ENCODE results near the gene GABRD.

GABRD gene

DNA sequence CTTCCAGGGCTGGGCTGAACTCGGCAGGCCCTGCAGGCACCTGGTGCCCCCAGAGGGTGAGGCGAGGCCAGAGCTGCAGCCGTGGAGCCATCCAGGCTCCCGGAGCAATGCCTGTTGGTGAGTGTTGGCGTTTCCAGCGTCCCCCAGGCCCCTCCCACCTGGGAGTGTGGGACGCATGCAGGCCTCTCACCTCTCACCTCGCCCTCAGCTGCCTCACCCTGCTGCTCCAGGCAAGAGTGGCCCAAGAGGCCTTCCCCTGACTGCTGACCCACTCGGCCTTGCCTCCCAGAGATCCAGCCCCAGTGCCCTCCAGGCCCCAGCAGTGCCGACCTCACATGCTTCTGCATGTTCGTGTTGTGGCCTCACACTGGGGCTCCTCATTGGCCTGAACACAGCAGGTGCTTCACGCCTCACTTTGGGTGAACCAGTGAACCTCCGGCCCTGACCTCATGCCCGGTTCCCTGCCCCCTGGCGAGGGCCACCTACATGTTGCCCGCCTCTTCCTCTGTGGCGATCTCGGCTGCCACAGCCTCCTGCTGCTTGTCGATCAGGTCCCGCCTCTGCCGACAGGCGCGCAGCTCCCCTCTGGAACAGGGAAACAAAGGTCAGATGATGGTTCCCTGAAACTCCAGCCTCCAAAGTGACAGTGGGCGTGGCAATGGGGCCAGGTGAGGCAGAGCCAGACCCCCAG, 32.5 kb upstream of the GABRD start:
- H3K4me3 ChIP-seq (ENCODE audit: low read depth, low read length) = no peak overlapping the region

DNA sequence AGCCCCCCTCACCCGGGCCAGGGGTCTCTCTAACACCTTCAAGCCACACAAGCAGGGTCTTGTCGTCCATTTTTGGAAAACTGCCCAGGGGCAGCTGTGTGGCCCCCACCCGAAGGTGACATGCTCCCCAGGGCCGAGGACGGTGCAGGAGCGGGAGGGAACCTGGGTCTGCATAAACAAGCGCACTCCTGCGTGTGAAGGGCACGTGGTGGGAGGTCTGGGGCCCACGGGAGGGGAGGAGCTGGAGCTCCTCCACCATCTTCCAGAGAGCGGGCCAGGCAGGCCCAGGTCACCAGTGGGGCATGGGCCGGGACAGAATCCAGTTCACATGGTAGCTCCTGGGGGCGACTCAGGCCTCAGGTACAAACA, 32.0 kb upstream of the GABRD start:
- TF ChIP-seq, protein P1, sequence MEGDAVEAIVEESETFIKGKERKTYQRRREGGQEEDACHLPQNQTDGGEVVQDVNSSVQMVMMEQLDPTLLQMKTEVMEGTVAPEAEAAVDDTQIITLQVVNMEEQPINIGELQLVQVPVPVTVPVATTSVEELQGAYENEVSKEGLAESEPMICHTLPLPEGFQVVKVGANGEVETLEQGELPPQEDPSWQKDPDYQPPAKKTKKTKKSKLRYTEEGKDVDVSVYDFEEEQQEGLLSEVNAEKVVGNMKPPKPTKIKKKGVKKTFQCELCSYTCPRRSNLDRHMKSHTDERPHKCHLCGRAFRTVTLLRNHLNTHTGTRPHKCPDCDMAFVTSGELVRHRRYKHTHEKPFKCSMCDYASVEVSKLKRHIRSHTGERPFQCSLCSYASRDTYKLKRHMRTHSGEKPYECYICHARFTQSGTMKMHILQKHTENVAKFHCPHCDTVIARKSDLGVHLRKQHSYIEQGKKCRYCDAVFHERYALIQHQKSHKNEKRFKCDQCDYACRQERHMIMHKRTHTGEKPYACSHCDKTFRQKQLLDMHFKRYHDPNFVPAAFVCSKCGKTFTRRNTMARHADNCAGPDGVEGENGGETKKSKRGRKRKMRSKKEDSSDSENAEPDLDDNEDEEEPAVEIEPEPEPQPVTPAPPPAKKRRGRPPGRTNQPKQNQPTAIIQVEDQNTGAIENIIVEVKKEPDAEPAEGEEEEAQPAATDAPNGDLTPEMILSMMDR (conservative IDR thresholded peaks at IDR 0.05; ENCODE audit: low read depth, low read length) = no peak
- no peak for DNase-seq (ENCODE audit: low read depth)
- no peak overlapping the region for H3K4me3 ChIP-seq (ENCODE audit: low read depth, low read length)

More for the DNA sequence above, 32.5 kb upstream of the GABRD start:
- TF ChIP-seq, protein P1 (conservative IDR thresholded peaks at IDR 0.05; ENCODE audit: low read depth, low read length) = no peak
- no peak for DNase-seq (ENCODE audit: low read depth)

DNA sequence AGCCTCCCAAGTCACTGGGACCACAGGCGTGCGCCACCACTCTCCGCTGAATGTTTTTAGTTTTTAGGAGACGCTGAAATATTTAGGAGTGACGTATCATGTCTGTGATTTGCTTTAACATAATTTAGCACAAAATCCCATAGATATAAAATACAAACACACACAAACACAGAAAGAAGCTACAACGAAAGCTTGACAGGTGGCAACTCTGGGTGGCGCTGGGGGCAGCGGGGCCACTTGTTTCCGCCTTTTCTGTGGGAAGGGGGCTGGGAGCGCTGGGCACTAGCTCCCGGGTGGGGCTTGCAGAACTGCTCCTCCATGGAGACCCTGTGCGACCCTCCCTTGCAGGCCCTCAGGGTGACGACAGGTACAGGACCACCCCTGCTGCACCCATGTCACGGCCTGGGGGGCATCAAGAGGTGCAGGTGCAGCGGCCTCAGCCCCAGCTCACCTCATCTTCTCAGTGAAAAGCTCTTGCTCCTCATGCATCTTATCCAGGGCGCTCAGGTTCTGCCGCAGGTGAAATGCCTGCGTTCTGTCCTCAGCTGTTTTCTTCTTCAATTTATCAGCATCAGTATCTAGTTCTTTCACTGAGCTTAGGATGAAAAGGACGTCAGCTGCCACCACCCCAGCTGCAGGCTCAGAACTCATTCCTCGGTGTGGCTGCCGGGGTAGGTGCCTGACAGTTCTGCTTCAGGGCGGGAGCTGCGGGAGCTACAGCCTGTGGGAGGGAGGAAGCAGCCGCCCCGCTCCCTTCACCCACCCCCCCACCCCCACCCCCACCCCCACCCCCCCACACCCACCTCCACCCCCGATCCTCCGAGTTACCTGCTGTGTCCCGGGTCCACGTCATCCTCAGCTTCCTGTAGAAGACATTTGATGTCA, 30.8 kb upstream of the GABRD start:
- no peak for DNase-seq (ENCODE audit: low read depth)
- TF ChIP-seq, protein P1 (conservative IDR thresholded peaks at IDR 0.05; ENCODE audit: low read depth, low read length) = no peak

DNA sequence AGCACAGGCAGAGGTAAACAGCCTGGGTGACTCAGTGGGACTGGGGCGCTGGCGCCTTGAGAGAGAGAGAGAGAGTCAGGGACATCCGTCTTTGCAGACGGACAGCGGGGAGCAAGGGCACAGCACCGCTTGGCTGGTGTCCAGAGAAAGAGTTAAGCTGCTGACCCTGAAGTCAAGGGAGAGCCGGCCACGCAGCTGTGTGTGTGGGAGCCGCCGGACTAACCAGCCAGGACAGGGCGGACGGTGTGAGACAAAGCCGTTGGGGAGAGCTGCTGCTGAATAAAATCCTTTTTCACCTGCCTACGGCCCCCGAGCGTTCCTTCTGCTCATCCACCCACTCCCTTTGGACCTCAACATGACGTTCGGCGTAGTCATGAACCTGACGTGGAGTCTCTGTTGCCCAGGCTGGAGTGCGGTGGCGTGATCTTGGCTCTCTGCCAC, 30.0 kb upstream of the GABRD start:
- peak; percentile 12 for DNase-seq (ENCODE audit: low read depth)
- H3K4me3 ChIP-seq (ENCODE audit: low read depth, low read length) = no peak overlapping the region
- TF ChIP-seq, protein P1 (conservative IDR thresholded peaks at IDR 0.05; ENCODE audit: low read depth, low read length) = no peak

More for the DNA sequence above, 30.8 kb upstream of the GABRD start:
- H3K4me3 ChIP-seq (ENCODE audit: low read depth, low read length) = no peak overlapping the region

DNA sequence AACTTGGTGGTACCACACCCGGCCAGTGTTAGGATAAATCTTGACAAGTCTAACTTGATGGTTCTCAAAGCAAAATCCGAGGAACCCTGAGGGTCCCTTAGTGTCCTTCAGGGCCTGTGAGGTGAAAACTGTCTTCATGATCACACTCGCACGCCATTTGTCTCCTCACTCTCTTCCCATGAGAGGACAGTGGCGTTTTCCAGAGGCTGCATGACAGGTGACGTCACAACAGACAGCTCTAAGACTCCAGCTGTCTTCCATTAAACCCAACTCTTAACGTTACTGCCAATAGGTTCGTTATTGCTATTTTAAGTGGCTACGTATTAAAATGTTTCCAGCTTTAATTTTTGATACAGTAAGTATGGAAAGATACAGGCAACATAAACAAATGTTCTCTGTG, 29.4 kb upstream of the GABRD start:
- TF ChIP-seq, protein P1 (conservative IDR thresholded peaks at IDR 0.05; ENCODE audit: low read depth, low read length) = no peak
- no peak for DNase-seq (ENCODE audit: low read depth)
- H3K4me3 ChIP-seq (ENCODE audit: low read depth, low read length) = no peak overlapping the region

DNA sequence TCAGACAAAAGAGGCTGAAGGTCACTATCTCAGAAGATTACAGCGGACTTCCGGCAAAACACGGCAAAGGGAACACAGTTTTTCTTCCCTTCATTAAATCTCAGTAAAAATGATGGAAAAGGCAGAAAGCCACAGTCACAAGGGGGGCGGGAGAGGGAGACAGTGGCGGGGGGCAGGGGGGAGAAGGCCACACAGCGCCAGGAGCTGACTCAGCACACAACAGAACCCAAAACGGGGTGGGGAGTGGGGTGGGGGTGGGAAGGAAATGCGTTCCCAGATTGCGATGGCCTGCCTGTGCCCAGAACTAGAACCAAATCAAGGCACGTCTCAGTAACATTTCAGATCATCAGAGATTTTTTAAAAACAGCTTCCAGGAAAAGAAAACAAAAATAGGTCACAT, 28.9 kb upstream of the GABRD start:
- TF ChIP-seq, protein P1 (conservative IDR thresholded peaks at IDR 0.05; ENCODE audit: low read depth, low read length) = no peak
- H3K4me3 ChIP-seq (ENCODE audit: low read depth, low read length) = no peak overlapping the region
- no peak for DNase-seq (ENCODE audit: low read depth)

Measured in choroid plexus epithelial cell (primary cell).